Breast epithelium (tissue), 4 donors: Measurements from ENCODE around the gene RRP1. TPM values are rescaled to one million over a fixed set of nuclear protein-coding genes. Genes with fewer than 3 reads are reported as not detected.

ENCODE experiments used
- DNase-seq, 2 donors: peaks; one replicate each; pipeline ENCODE4 v3.0.0-alpha.2; 2019; ENCODE audit warnings: low spot score in 2 of 2
- H3K27ac ChIP-seq, 2 donors: fragments of 200-600 bp; sonication (generic) in 1 of 2; one replicate each; pipeline ENCODE4 v1.5.1; 2016 to 2019; ENCODE audit warnings: mild to moderate bottlenecking in 1 of 2
- H3K27me3 ChIP-seq, 2 donors: fragments of 200-600 bp; sonication (generic) in 1 of 2; one replicate each; pipeline versions ENCODE4 v1.5.1 to v1.6.0; 2017 to 2019; ENCODE audit warnings: control low read depth in 1 of 2, mild to moderate bottlenecking in 1 of 2
- H3K36me3 ChIP-seq: fragments of 200-600 bp; one replicate; pipeline ENCODE4 v1.5.1; 2019
- H3K4me1 ChIP-seq, 2 donors: fragments of 200-600 bp; sonication (generic); one replicate each; pipeline ENCODE4 v1.5.1; 2016 to 2019; ENCODE audit warnings: control low read depth in 1 of 2
- H3K4me3 ChIP-seq, 3 donors: fragments of 200-600 bp; sonication (generic); 1 replicate in 2 of 3; 2 replicates in 1 of 3; pipeline ENCODE4 v1.5.1; 2016 to 2019; ENCODE audit warnings: mild to moderate bottlenecking in 3 of 3, moderate library complexity in 2 of 3
- H3K9me3 ChIP-seq, 2 donors: fragments of 200-600 bp; sonication (generic) in 1 of 2; one replicate each; pipeline ENCODE4 v1.5.1; 2016 to 2019; ENCODE audit warnings: control low read depth in 1 of 2
- POLR2A ChIP-seq: fragments of 450-650 bp; IDR thresholded peaks from one replicate; pipeline ENCODE4 v1.6.1; 2016; ENCODE audit warnings: antibody characterized with exemption, mild to moderate bottlenecking, moderate library complexity
- POLR2AphosphoS5 ChIP-seq, 3 donors: sonication (generic); formaldehyde crosslinking; IDR thresholded peaks; one replicate each; pipeline ENCODE4 v1.6.1; 2017; ENCODE audit warnings: antibody characterized with exemption in 3 of 3
- intact Hi-C: fragments of 100-400 bp; cut with DNase I; formaldehyde crosslinking; loops from one replicate; pipeline ENCODE4 v1.15.1; 2023; ENCODE audit warnings: low total_unique reads
- total RNA-seq, 3 donors: library from RNA; depleted of rRNA; stranded (reverse); fragments of >200 nt; gene quantifications; one replicate each; pipeline ENCODE4 v1.1.0, GENCODE V29; 2016
- TF ChIP-seq, protein P1 (sequence below), 3 donors: fragments of 450-650 bp; IDR thresholded peaks; one replicate each; pipeline ENCODE4 v1.5.1; 2016 to 2017; ENCODE audit warnings: antibody characterized with exemption in 3 of 3, mild to moderate bottlenecking in 3 of 3, moderate library complexity in 3 of 3

Gene RRP1
- total RNA-seq, 3 donors from 2014 or later = 15.4 to 22.9 (median 16.5) TPM

DNA sequence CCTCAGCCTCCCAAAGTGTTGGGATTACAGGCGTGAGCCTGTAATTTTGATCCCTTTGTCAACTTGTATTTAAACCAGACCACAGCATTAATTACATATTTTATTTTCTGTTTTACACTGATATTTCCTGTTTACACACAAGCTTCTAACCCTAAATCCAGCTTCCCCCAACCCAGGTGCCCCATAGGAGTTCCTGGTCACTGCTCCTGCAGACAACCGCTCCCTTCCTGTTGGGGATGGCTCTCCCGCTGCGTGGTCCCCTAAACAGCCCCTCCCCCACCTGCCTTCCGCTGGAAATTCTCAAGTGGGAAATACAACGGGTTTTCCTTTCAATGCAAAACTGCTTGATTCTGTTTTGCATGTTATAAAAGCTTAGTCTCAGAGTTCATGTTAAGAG lies 17.0 kb upstream of the RRP1 start:
- TF ChIP-seq, protein P1, sequence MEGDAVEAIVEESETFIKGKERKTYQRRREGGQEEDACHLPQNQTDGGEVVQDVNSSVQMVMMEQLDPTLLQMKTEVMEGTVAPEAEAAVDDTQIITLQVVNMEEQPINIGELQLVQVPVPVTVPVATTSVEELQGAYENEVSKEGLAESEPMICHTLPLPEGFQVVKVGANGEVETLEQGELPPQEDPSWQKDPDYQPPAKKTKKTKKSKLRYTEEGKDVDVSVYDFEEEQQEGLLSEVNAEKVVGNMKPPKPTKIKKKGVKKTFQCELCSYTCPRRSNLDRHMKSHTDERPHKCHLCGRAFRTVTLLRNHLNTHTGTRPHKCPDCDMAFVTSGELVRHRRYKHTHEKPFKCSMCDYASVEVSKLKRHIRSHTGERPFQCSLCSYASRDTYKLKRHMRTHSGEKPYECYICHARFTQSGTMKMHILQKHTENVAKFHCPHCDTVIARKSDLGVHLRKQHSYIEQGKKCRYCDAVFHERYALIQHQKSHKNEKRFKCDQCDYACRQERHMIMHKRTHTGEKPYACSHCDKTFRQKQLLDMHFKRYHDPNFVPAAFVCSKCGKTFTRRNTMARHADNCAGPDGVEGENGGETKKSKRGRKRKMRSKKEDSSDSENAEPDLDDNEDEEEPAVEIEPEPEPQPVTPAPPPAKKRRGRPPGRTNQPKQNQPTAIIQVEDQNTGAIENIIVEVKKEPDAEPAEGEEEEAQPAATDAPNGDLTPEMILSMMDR (IDR thresholded peaks at IDR 0.05) = no peak
- TF ChIP-seq POLR2AphosphoS5 (IDR thresholded peaks at IDR 0.05) (no peak), POLR2A (no peak)
- Histone ChIP-seq H3K9me3 (no peaks in the 10 kb centered on the region), H3K4me1 (peaks cover 0 to 7% of the 10 kb centered on the region in 2 donors), H3K27ac (no peak overlapping the region), H3K4me3 (no peak overlapping the region), H3K36me3 (peaks cover 7% of the 10 kb centered on the region), H3K27me3 (no peaks in the 10 kb centered on the region)
- intact Hi-C loops = no loop called here
- DNase-seq = no peak

DNA sequence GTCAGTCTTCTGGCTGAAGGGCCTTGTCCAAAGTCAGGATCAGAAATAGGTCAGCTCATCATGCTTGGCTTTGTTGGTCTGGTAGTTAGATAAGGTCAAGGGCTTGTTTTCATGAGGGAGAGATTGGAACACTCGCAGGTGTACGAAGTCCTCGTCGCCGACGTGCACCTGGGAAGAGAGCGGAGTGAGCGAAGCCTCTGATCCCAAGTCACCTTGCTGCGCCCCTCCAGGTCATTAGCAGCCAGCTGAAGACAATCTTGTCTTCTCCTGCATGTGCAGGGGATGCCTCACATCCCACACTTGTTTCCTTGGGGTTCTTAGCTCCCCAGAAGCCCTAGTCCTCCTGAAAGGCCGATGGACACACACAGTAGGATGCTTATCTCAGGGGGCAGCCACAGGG lies 15.2 kb upstream of the RRP1 start:
- H3K27ac ChIP-seq = no peak overlapping the region
- intact Hi-C loops = no loop called here

DNA sequence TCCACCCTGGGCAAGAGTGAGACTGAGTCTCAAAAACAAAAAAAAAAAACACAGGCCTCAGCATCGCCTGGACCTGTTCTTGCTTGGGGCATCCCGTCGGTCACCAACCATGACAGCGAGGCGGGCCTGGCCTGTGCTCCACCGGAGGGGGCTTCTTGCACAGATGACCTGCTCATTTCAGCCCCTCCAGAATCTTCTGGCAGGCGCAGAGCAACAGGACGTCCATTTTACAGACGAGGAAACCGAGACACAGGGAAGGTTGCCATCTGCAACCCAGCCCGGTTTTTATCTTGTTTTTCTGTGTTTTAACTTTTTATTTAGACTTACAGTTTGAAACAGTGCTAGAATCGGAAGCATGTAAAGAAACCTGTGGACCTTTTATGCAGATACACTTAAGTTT lies 14.2 kb upstream of the RRP1 start:
- Histone ChIP-seq H3K36me3 (peaks cover 7% of the 10 kb centered on the region), H3K27me3 (no peaks in the 10 kb centered on the region), H3K4me3 (peak overlapping the region; percentile 92 to 99 (median 94)), H3K9me3 (no peaks in the 10 kb centered on the region), H3K27ac (peak overlapping the region in 1 of 2 donors; percentile 95), H3K4me1 (peaks cover 0 to 11% of the 10 kb centered on the region in 2 donors)
- intact Hi-C loops = loop anchor here (1.0 kb wide), 1 partner anchor 16 kb away; no protein-coding TSS in a partner anchor
- no peak for TF ChIP-seq POLR2A
- no peak for TF ChIP-seq POLR2AphosphoS5 (IDR thresholded peaks at IDR 0.05)
- TF ChIP-seq, protein P1 (IDR thresholded peaks at IDR 0.05) = no peak
- DNase-seq = no peak

More for the DNA sequence above, 15.2 kb upstream of the RRP1 start:
- H3K27me3 ChIP-seq = no peaks in the 10 kb centered on the region
- DNase-seq = no peak
- no peaks in the 10 kb centered on the region for H3K9me3 ChIP-seq
- H3K36me3 ChIP-seq = peaks cover 7% of the 10 kb centered on the region
- H3K4me1 ChIP-seq = peaks cover 0 to 11% of the 10 kb centered on the region in 2 donors
- no peak overlapping the region for H3K4me3 ChIP-seq
- TF ChIP-seq POLR2A = no peak
- TF ChIP-seq POLR2AphosphoS5 (IDR thresholded peaks at IDR 0.05) = no peak
- TF ChIP-seq, protein P1 (IDR thresholded peaks at IDR 0.05) = no peak

DNA sequence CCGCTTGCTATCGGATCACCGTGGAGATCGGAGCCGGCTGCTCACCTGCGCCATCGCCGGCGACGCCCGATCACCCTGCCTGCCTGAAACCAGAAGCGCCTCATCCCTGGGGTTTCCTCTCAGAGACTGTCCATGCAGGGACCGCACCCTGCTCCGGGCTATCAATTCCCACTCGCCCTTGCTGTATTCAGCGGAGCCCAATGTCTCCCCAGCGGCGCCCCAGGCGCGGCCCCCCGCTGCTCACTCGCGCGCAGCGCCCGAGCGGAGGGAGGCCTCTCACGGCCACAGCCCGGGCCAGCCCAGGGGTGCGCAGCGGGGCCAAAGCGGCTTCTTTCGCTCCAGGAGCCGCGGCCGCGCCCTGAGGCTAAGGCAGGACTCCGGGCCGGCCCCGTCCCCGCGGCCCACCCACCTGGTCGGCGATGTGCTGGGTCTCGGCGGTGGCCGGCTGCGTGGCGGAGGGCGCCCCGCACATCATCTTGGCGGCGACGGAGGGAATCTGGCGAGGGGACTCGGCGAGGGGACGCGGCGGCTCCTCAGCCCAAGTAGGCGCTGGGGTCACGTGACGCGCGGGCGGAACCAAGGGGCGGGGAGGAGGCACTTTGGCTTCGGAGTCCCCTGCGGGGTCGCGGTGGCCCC lies 13.5 kb upstream of the RRP1 start, which contains the start of gene CSTB:
Gene CSTB, minus strand, starts transcription at position 514 of the 636 bp plus-strand sequence. Its CDS starts 39 bp downstream, at position 475.
- peak; percentile 69 to 77 for DNase-seq
- intact Hi-C loops = loop anchor here (1.0 kb wide), 1 partner anchor 17 kb away; no protein-coding TSS in a partner anchor
- no peaks in the 10 kb centered on the region for H3K9me3 ChIP-seq
- TF ChIP-seq POLR2AphosphoS5 (IDR thresholded peaks at IDR 0.05) (peak in 2 of 3 donors; percentile 67 to 81), POLR2A (peak; percentile 28)
- TF ChIP-seq, protein P1 (IDR thresholded peaks at IDR 0.05) = no peak
- no peaks in the 10 kb centered on the region for H3K27me3 ChIP-seq
- H3K27ac ChIP-seq = peak within 1 kb of the TSS; percentile 95 to 96
- H3K36me3 ChIP-seq = peaks cover 7% of the 10 kb centered on the region
- H3K4me3 ChIP-seq = peak within 1 kb of the TSS; percentile 92 to 99 (median 94)
- H3K4me1 ChIP-seq = peaks cover 0 to 11% of the 10 kb centered on the region in 2 donors

DNA sequence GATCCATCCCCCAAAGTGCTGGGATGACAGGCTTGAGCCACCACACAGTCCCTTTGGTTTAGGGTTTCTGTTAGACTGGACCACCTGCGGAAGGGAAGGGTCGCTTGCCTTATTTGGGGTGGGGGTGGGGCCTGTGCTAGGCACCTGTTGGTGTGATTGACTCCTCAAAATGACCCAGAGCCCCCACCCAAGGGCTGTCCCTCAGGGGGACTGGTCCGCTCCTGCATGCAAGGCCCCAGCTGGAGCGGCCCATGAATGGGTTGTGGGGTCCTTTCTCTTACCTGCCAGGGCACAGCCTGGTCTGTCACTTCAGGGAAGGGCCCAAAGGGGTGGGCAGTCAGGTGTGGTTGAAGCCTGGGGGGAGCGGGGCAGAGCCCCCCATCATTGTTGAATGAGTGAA lies 11.4 kb upstream of the RRP1 start:
- no peaks in the 10 kb centered on the region for H3K27me3 ChIP-seq
- H3K27ac ChIP-seq = peak overlapping the region in 1 of 2 donors; percentile 23
- DNase-seq = no peak
- no peak overlapping the region for H3K4me3 ChIP-seq
- intact Hi-C loops = no loop called here
- H3K4me1 ChIP-seq = peaks cover 0 to 11% of the 10 kb centered on the region in 2 donors
- TF ChIP-seq, protein P1 (IDR thresholded peaks at IDR 0.05) = no peak
- TF ChIP-seq POLR2AphosphoS5 (IDR thresholded peaks at IDR 0.05) (no peak), POLR2A (no peak)
- no peaks in the 10 kb centered on the region for H3K9me3 ChIP-seq
- peaks cover 7% of the 10 kb centered on the region for H3K36me3 ChIP-seq
